WERI-Rb-1 (cell line): Measurements from ENCODE around the gene TNFAIP2.
"Not testable (repeated sequence)": the region's sequence is repeated elsewhere in the genome, so short reads cannot be mapped to it uniquely, and the experiment has no call there.

Source experiments
- DNase-seq: peaks from one replicate; pipeline ENCODE4 v3.0.0-alpha.2; 2020
- H3K27ac ChIP-seq: fragments of 250-450 bp; sonication (Bioruptor Pico); 2 replicates; pipeline ENCODE4 v1.5.1; 2020; ENCODE audit warnings: mild to moderate bottlenecking, moderate library complexity
- H3K27me3 ChIP-seq: fragments of 250-450 bp; sonication (Bioruptor Pico); 2 replicates; pipeline ENCODE4 v1.5.1; 2021; ENCODE audit warnings: mild to moderate bottlenecking, low read depth, moderate library complexity; ENCODE audit not compliant: insufficient read depth, severe bottlenecking
- H3K36me3 ChIP-seq: fragments of 250-450 bp; sonication (Bioruptor Pico); 2 replicates; pipeline ENCODE4 v1.5.1; 2020; ENCODE audit warnings: mild to moderate bottlenecking, moderate library complexity
- H3K4me3 ChIP-seq: 2 replicates; pipeline ENCODE4 v1.5.1; 2011; ENCODE audit warnings: low read depth, mild to moderate bottlenecking, control low read depth, low read length
- H3K9me3 ChIP-seq: fragments of 250-450 bp; sonication (Bioruptor Pico); 2 replicates; pipeline ENCODE4 v1.5.1; 2021; ENCODE audit warnings: mild to moderate bottlenecking, moderate library complexity; ENCODE audit not compliant: severe bottlenecking
- CTCF ChIP-seq: IDR thresholded peaks from 2 replicates; pipeline ENCODE4 v1.5.1; 2011; ENCODE audit warnings: low read depth, mild to moderate bottlenecking, control low read depth, inconsistent platforms, low read length

The TNFAIP2 gene

GRCh38 chr14:103118018-103118662 is 5.1 kb upstream of the TNFAIP2 start:
- no peak overlapping the region for H3K4me3 ChIP-seq
- no peaks in the 10 kb centered on the region for H3K27me3 ChIP-seq
- no peaks in the 10 kb centered on the region for H3K36me3 ChIP-seq
- H3K9me3 ChIP-seq, result no peaks in the 10 kb centered on the region
- no peak for DNase-seq
- H3K27ac ChIP-seq, result no peak overlapping the region
- TF ChIP-seq CTCF, result no peak

DNA sequence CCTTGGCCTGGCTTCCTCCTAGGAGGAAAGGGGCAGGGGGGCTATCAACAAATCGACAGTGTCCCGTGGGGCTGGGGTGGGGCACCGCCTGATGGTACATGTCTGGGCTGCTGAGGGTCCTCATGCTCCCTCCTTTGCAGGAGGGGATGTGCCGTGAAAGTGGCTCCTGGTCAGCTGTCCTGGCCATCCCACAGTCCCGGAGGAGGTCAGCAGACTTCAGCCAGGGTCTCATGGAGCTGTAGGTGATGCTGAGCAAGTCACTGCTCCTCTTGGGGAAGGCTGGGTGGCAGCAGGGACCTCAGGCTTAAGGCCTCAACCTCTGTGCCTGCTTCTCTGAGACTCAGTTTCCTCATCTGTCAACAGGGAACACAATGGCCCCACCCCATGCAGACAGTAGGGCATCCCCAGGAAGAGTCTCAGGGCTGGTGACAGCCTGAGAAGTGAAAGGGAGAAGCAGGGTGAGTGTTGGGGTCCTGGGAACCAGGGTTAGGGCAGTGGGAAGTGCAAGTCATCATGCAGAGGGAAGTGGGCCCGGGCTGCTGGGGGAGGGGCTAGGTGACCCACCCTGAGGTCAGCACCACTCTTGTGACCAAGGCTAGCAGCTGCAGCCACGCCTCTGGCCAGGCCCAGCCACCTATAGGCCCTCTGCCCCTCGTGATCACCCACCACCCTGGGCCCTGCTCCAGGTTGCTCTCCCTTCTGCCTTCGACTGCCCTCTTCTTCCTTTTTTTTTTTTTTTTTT is 4.4 kb upstream of the TNFAIP2 start:
- Histone ChIP-seq H3K4me3 (no peak overlapping the region), H3K27ac (no peak overlapping the region), H3K27me3 (no peaks in the 10 kb centered on the region), H3K36me3 (no peaks in the 10 kb centered on the region), H3K9me3 (no peaks in the 10 kb centered on the region)
- no peak for TF ChIP-seq CTCF
- no peak for DNase-seq

GRCh38 chr14:103119527-103119926 is 3.7 kb upstream of the TNFAIP2 start:
- not testable (repeated sequence) for H3K9me3 ChIP-seq, H3K4me3 ChIP-seq, DNase-seq, H3K36me3 ChIP-seq, H3K27ac ChIP-seq, H3K27me3 ChIP-seq

DNA sequence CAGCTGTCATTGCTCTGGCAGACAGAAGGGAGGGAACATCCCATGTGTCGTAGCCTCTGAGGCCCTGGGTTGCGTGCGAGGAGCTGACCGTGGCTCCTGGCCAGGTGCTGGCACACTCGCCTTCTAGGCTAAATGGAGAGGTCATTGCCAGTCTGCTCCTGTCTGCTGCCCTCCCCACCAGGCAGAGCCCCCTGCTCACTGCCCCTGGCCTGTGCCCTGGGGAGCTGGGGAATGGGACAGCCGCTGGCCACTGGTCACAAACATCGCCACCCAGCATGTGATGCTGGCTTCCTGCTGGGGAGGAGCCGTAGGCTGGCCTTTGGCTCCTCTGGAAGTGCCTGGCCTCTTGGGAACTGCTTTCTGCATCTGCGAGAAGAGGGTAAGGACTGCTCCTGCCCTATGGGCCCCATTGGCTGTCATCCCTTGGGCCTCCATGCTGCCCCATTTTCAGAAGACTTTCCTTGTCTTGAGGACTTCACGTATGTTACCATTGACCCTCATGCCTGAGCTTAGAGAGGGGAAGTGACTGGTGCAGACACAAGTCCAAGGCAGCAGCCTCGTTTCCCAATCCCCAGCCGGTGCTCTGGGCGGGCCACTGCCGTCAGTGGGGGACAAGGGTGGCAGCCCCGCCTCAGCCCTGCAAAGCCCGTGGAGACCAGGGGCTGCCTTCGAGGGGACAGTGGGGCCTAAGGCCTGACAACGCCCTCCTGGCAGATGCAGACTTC is 2.0 kb upstream of the TNFAIP2 start:
- no peaks in the 10 kb centered on the region for H3K9me3 ChIP-seq
- no peak for TF ChIP-seq CTCF
- peak overlapping the region; percentile 37; the same call in 1 of the 2 replicates for H3K27ac ChIP-seq
- DNase-seq, result no peak
- no peak overlapping the region for H3K4me3 ChIP-seq
- H3K36me3 ChIP-seq, result no peaks in the 10 kb centered on the region
- H3K27me3 ChIP-seq, result no peaks in the 10 kb centered on the region

DNA sequence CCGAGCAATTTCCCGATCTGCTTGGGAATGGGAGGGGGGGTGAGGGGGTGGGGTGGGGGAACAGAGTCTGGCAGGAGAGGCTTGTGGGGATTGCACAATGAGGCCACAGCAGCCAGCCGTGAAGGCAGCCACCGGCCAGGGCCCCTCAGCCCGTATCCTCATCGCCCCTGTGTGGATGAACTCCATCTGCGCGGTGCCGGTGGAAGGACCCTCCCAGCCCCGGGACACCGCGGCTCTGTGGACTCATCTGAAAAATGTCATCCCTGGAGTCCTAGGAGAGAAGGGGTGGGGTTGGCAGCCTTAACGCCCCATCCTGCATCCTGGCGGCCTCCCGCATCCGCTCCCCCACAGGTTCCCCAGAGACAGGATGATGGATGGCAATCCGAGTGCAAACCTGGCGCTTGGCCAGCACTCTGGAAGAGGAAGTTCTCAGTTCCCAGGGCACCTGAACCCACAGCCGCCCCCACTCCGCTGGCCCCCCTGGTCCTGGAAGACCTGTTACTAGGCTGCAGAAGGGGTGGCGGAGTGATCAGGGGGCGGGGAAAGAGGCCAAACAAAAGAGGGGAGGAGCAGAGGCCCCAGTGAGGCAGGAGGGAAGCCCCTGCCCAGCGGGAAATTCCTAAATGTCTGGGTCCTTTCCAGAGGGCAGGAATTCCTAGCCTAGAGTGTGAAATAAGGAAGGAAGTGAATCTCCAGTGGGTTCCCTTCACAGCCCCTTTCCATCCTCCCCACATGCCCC is 1.2 kb upstream of the TNFAIP2 start:
- peak; percentile 64 for DNase-seq
- H3K9me3 ChIP-seq, result no peaks in the 10 kb centered on the region
- no peaks in the 10 kb centered on the region for H3K27me3 ChIP-seq
- H3K36me3 ChIP-seq, result no peaks in the 10 kb centered on the region
- no peak overlapping the region for H3K4me3 ChIP-seq
- H3K27ac ChIP-seq, result peak overlapping the region; percentile 52
- TF ChIP-seq CTCF, result no peak

- H3K9me3 ChIP-seq, result no peaks in the 10 kb centered on the region
- no peak for TF ChIP-seq CTCF
- peak overlapping the region; percentile 52 for H3K27ac ChIP-seq
- H3K4me3 ChIP-seq, result no peak overlapping the region
- no peaks in the 10 kb centered on the region for H3K36me3 ChIP-seq
- no peak for DNase-seq
- H3K27me3 ChIP-seq, result no peaks in the 10 kb centered on the region
Measured at GRCh38 chr14:103122585-103122946, 695 bp upstream of the TNFAIP2 start.
